GM21717 (cell line): ENCODE data around the gene RNF19B.

Source experiments
- ATAC-seq: cut with Tn5 transposase; IDR thresholded peaks from one replicate; pipeline ENCODE4 v1.9.1; 2021; ENCODE audit warnings: mild to moderate bottlenecking, moderate library complexity; ENCODE audit not compliant: unreplicated experiment

RNF19B gene

GRCh38 chr1:32891241-32891570 lies 73.4 kb downstream of the RNF19B start:
- ATAC-seq = no peak

GRCh38 chr1:32890516-32891240 lies 73.9 kb downstream of the RNF19B start:
- ATAC-seq = no peak

GRCh38 chr1:32889731-32890278 lies 74.8 kb downstream of the RNF19B start:
- no peak for ATAC-seq

- no peak for ATAC-seq
These were observed 75.8 kb downstream of the RNF19B start for GRCh38 chr1:32888677-32889420.

GRCh38 chr1:32888134-32888533 lies 76.5 kb downstream of the RNF19B start:
- ATAC-seq = no peak

- ATAC-seq = no peak
These were observed 77.0 kb downstream of the RNF19B start for GRCh38 chr1:32887623-32888022.

- no peak for ATAC-seq
These were observed 77.7 kb downstream of the RNF19B start for GRCh38 chr1:32886828-32887414.
